ENCODE measurements around the gene TTC8.

The TTC8 gene

GRCh38 chr14:88870777-88871176 is 46.3 kb downstream of the TTC8 start:
- DNase-seq = no peak

DNA sequence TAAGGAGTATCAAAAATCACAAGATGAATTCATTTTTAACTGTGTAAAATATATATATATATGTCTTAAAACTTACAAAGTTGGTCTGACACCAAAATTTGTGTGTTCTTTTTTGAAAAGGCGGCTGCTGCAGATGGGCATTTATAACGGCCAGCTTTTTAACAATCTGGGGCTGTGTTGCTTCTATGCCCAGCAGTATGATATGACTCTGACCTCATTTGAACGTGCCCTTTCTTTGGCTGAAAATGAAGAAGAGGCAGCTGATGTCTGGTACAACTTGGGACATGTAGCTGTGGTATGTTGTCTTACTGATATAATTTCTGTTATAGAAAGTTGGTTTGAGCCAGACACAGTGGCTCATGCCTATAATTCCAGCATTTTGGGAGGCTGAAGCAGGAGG is 47.0 kb downstream of the TTC8 start:
- DNase-seq = no peak

GRCh38 chr14:88872976-88873375 is 48.5 kb downstream of the TTC8 start:
- no peak for DNase-seq

- DNase-seq = no peak
These were observed 52.7 kb downstream of the TTC8 start for GRCh38 chr14:88877192-88877591.

DNA sequence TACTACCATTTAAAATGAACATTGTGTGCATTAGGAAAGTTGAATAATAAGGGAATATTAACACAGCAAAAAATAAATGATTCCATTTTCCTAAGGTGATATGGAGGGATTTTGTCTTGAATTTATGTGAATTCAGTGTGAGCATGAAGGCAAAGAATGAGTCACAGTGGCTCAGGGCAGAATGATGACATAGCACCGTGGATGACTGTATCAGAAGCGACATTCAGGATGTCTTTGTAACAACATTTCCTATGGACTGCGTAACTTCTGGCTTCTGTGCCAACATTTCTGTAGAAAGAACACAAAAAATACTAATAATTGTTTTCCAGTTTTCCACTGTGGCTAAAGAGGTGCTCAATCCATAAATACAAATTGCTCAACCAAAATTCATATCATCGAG is 54.6 kb downstream of the TTC8 start:
- peak in 1 of 2 experiments; percentile 10 for DNase-seq

DNA sequence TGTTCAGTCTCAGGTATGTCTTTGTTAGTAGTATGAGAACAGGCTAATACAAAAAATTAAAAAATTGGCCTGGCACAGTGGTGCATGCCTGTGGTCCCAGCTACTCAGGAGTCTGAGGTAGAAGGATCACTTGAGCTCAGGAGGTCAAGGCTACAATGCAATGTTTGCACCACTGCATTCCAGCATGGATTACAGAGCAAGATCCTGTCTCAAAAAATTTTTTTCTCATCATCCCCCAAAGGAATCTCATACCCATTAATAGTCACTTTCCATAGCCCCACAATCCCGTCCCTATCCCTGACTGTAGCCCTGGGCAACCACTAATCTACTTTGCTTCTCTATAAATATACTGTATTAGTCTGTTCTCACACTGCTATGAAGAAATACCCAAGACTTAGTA is 57.8 kb downstream of the TTC8 start:
- no peak for DNase-seq

GRCh38 chr14:88895116-88895515 is 70.7 kb downstream of the TTC8 start:
- no peak for DNase-seq

- no peak for DNase-seq
These were observed 76.7 kb downstream of the TTC8 start for GRCh38 chr14:88901189-88901588.

DNA sequence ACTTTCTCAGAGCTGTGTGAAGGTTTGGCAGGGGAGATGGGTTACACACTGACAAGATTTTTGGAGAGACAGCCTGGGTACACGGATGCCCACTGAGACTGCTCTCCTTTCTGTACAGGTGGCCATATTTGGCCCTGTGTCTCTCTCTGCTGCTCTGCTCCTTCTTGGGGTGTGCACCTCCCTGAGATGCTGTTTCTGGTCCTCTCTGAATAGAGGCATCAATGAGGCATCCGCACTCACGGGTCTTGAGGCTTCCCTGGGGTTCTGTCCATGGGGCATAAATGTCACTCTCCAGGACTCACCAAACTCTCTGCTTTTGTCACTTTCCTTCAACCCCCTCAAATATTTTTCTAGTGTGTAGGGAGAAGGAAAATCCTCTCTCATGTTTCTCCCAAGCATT is 77.5 kb downstream of the TTC8 start:
- no peak for DNase-seq

DNA sequence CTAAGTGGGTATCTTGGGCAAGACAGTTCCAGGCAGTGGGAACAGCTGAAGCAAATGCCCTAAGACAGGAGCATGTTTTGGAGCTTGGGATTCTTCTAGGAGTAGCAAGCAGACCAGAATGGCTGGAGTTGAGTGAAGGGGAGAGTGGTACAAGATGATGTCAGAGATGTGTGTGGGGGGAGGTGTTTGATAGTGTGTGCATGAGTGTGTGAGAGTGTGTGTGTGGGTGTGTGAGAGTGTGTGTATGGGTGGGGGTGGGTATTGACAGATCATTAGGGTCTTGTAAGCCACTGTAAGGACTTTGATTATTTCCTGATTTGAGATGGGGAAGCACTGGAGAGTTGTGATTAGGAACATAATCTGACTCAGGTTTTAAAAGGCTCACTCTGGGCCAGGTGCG is 78.4 kb downstream of the TTC8 start:
- no peak for DNase-seq

DNA sequence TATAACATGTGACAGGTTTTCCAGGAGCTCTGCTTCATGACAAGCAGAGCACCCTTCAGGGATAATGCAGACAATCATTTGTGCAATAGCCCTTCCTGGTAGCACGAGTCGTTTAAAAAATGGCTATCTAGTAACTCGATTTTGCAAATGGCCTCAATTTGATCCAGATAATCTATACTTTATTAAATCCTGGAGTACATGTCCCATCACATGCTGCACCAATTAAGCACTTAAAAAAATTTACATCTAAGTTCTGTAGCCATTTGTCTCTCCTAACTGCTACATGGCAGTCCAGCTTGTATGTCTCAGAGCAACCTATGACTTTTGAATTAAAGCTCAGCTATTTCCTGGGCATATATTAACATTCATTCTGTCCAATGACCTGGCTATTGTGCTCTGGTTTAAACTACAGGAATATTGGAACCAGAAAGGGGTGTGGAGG is 79.8 kb downstream of the TTC8 start:
- no peak for DNase-seq

DNA sequence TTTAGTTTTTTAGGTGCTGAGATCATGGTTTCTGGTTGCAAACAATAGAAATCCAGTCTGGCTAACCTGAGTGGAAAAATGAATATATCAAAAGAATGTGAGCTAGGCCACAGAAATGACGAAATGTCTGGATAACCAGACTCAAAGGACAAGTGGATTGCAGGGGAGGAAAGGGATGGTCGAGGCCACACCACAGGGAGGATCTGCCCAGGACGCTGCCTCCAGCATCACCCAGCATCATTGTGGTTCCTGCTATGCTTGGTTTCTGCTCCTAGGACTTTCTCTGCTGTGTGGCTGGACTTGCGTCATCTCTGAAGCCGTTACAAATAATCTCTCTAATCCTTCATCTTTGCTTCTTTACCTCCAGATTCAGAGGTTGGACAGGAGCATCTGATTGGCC is 80.4 kb downstream of the TTC8 start:
- DNase-seq = no peak

GRCh38 chr14:88908216-88908615 is 83.8 kb downstream of the TTC8 start:
- DNase-seq = no peak

DNA sequence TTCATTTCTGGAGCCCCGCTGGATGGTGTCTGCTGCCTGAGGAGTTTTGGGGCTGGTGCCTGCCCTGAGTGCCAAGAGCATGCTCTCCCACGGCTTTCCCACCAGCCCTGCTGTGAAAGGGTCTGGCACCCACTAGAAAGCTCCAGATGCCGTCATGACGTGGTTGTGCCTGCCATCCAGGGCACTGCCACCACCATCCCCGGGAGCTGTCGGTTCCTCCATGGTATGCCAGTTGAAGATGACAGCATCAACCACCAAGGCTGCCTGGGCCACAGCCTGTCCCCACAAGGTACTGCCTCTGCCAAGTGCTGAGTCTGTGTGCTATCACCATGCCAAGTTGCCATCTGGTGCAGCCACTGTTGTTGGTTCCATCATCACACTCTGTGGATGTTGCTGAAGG is 85.9 kb downstream of the TTC8 start:
- no peak for DNase-seq

- DNase-seq = no peak
These were observed 87.4 kb downstream of the TTC8 start for GRCh38 chr14:88911809-88912208.

DNA sequence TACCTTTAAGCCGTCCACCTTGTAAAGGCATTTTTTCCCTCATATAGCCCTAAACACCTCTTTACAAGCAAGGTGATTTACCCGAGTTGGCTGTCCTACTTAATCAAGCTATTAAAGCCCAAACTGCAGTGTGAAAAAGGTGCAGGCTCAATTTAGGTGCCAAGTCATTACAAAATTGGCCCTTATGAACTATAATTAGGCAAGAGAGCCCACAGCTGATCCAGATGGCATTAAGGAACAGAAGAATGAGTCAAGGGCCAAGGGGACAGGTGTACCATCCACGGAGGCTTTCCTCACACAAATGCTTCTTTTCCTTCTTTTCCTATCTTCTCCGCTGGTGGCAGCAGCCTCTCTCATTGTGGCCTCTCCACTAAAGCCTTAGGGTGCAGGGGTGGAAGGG is 90.5 kb downstream of the TTC8 start:
- DNase-seq = no peak

DNA sequence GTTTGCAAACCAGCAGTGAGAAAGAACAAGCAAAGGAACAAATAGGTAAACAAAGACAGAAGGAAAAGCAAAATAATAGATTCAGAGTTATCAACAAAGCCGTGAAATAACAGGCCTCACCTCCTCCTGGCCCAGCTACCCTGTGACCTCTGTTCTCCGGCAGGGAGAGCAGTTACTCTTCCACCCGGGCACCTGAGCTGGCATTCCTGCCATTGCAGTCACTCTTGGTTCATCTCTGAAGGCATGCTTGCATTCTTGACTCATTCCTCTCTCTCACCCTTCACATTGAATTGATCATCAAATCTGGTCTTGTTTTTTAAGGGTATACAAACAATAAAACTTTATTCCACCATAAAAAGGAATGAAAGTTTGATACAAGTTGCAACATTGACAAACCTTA is 95.1 kb downstream of the TTC8 start:
- DNase-seq = no peak
